Coronary artery (tissue), 2 donors: Measurements from ENCODE around the gene RICTOR.

Experiments used
- DNase-seq: peaks from one replicate; pipeline ENCODE4 v3.0.0-alpha.2; 2017; ENCODE audit warnings: low spot score
- H3K27ac ChIP-seq, 2 donors: fragments of 200-600 bp; sonication (generic); one replicate each; pipeline ENCODE4 v1.5.1; 2016 to 2019
- H3K4me3 ChIP-seq: fragments of 200-600 bp; sonication (generic); 2 replicates; pipeline ENCODE4 v1.5.1; 2016; ENCODE audit warnings: mild to moderate bottlenecking, moderate library complexity
- CTCF ChIP-seq: fragments of 200-600 bp; sonication (generic); IDR thresholded peaks from one replicate; pipeline ENCODE4 v1.5.1; 2019; ENCODE audit warnings: antibody characterized with exemption

The RICTOR gene

GRCh38 chr5:38926121-38926520 lies 148.1 kb downstream of the RICTOR start:
- no peak for TF ChIP-seq CTCF
- DNase-seq = no peak
- H3K4me3 ChIP-seq = no peak overlapping the region
- peak overlapping the region; percentile 52 to 61 for H3K27ac ChIP-seq

- Histone ChIP-seq H3K27ac (peak overlapping the region; percentile 52 to 61), H3K4me3 (no peak overlapping the region)
- TF ChIP-seq CTCF = no peak
- DNase-seq = no peak
Observed at GRCh38 chr5:38925154-38925925, 148.9 kb downstream of the RICTOR start.

GRCh38 chr5:38923661-38924451 lies 150.3 kb downstream of the RICTOR start:
- H3K27ac ChIP-seq = peak overlapping the region in 1 of 2 donors; percentile 79
- no peak for DNase-seq
- TF ChIP-seq CTCF = no peak
- no peak overlapping the region for H3K4me3 ChIP-seq

- peak; percentile 54 for TF ChIP-seq CTCF
- no peak for DNase-seq
- H3K27ac ChIP-seq = no peak overlapping the region
- no peak overlapping the region for H3K4me3 ChIP-seq
Observed at GRCh38 chr5:38922199-38922598, 152.0 kb downstream of the RICTOR start.

- Histone ChIP-seq H3K4me3 (no peak overlapping the region), H3K27ac (no peak overlapping the region)
- no peak for DNase-seq
- no peak for TF ChIP-seq CTCF
Observed at GRCh38 chr5:38921174-38921573, 153.0 kb downstream of the RICTOR start.

- H3K4me3 ChIP-seq = no peak overlapping the region
- no peak for DNase-seq
- TF ChIP-seq CTCF = no peak
- H3K27ac ChIP-seq = no peak overlapping the region
Observed at GRCh38 chr5:38916802-38917201, 157.4 kb downstream of the RICTOR start.
